ENCODE measurements around the gene CHRNA4. TPM values are rescaled to one million over a fixed set of nuclear protein-coding genes. Genes with fewer than 3 reads are reported as not detected.

Gene CHRNA4
- total RNA-seq, 1 donor from 2014 or later = 0.38 TPM

- peaks cover 96% of the 10 kb centered on the region for H3K27me3 ChIP-seq (ENCODE audit: low read depth)
- no peak for TF ChIP-seq CTCF (IDR thresholded peaks at IDR 0.05; ENCODE audit: borderline replicate concordance)
- intact Hi-C loops (cut with micrococcal nuclease) = no loop called here
These were observed 26.8 kb downstream of the CHRNA4 start for GRCh38 chr20:63334356-63334755.

GRCh38 chr20:63333241-63333836 lies 27.8 kb downstream of the CHRNA4 start:
- Histone ChIP-seq H3K36me3 (no peaks in the 10 kb centered on the region), H3K4me1 (no peaks in the 10 kb centered on the region), H3K9me3 (replicated peaks) (peaks cover 5% of the 10 kb centered on the region), H3K27me3 (ENCODE audit: low read depth) (peaks cover 92% of the 10 kb centered on the region), H3K27ac (replicated peaks) (no peak overlapping the region), H3K4me3 (no peak overlapping the region)
- intact Hi-C loops (cut with micrococcal nuclease) = no loop called here
- no peak for TF ChIP-seq CTCF (IDR thresholded peaks at IDR 0.05; ENCODE audit: borderline replicate concordance)
- peak; percentile 12 for DNase-seq

More at GRCh38 chr20:63334356-63334755, 26.8 kb downstream of the CHRNA4 start:
- Histone ChIP-seq H3K27ac (replicated peaks) (no peak overlapping the region), H3K36me3 (no peaks in the 10 kb centered on the region), H3K4me3 (no peak overlapping the region), H3K4me1 (no peaks in the 10 kb centered on the region), H3K9me3 (replicated peaks) (peaks cover 5% of the 10 kb centered on the region)
- DNase-seq = no peak

DNA sequence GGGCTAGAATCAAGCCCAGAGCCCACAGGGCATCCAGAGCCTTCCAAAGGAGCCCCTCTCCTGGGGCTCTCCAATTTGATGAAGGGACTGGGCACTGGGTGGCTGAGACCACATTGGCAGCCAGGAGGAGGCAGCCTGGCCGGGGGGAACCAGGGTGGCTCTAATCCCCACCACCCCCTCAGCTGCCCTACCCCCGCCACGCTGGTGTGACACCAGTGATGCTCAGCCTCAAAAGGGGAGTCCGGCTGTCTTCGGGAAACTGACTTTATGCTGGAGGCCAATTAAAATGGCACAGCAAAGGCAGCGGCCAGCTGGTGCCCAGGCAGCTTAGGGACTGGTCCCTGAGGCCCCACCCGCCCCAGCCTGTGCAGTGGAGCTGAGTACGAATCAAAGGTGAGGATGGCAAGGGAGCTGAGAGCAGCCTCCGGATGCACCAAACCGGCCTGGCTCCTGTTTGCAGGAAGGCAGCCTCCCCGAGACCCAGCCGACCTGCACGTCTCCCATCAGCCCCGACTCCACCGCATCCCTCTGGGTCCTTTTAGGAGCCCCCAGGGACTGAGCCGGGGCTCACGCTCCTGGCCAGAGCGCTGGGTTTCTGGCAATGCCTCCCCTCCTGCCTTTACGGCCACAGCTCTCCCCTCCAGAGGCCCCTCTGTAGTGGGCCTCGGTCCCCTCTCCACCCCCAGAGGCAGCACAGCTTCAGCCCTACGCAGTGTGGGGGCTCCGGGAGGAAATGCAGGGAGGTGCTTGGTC lies 28.5 kb downstream of the CHRNA4 start:
- TF ChIP-seq CTCF (IDR thresholded peaks at IDR 0.05; ENCODE audit: borderline replicate concordance) = no peak
- no peak overlapping the region for H3K27ac ChIP-seq (replicated peaks)
- intact Hi-C loops (cut with micrococcal nuclease) = no loop called here
- H3K9me3 ChIP-seq (replicated peaks) = peaks cover 5% of the 10 kb centered on the region
- H3K36me3 ChIP-seq = no peaks in the 10 kb centered on the region
- DNase-seq = no peak
- peaks cover 85% of the 10 kb centered on the region for H3K27me3 ChIP-seq (ENCODE audit: low read depth)
- H3K4me3 ChIP-seq = no peak overlapping the region
- no peaks in the 10 kb centered on the region for H3K4me1 ChIP-seq

DNA sequence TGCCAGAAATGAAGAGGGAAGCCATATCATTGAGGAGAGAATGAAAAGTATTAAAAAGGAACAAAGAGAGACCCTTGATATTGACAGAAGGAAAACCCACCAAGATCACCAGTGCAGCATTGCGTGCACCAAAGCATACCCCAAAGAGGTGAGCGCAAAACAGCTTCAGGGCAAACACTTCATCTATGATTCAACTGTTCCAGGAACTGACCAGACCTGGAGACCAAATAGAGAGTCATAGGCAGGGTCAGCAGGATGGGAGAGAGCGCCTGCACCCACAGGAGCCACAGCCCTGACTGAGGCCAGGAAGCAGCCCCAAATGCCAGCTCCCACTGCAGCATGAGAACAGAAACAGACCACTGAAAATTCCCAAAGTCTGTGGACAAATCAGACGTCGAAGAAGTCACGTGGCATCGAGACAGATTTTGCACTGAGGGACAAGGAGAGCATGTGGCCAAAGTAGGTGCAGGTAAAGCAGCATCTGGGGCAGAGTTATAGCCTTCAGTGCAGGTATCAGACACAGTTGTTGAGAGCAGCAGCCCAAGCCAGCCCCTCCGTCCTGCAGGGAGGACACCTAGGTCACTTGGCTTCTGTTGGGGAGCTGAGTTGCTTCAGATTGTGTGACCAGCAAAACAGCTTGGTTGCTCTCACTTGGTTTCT lies 29.3 kb downstream of the CHRNA4 start:
- peaks cover 77% of the 10 kb centered on the region for H3K27me3 ChIP-seq (ENCODE audit: low read depth)
- no peak overlapping the region for H3K4me3 ChIP-seq
- no peak for TF ChIP-seq CTCF (IDR thresholded peaks at IDR 0.05; ENCODE audit: borderline replicate concordance)
- DNase-seq = no peak
- intact Hi-C loops (cut with micrococcal nuclease) = no loop called here
- peaks cover 8% of the 10 kb centered on the region for H3K9me3 ChIP-seq (replicated peaks)
- H3K36me3 ChIP-seq = no peaks in the 10 kb centered on the region
- H3K27ac ChIP-seq (replicated peaks) = no peak overlapping the region
- H3K4me1 ChIP-seq = no peaks in the 10 kb centered on the region

- DNase-seq = peak; percentile 9
These were observed 30.2 kb downstream of the CHRNA4 start for GRCh38 chr20:63330940-63331339.

More at GRCh38 chr20:63330940-63331339, 30.2 kb downstream of the CHRNA4 start:
- no peaks in the 10 kb centered on the region for H3K36me3 ChIP-seq
- H3K4me3 ChIP-seq = no peak overlapping the region
- intact Hi-C loops (cut with micrococcal nuclease) = no loop called here
- TF ChIP-seq CTCF (IDR thresholded peaks at IDR 0.05; ENCODE audit: borderline replicate concordance) = no peak
- peaks cover 12% of the 10 kb centered on the region for H3K9me3 ChIP-seq (replicated peaks)
- H3K4me1 ChIP-seq = no peaks in the 10 kb centered on the region
- H3K27me3 ChIP-seq (ENCODE audit: low read depth) = peaks cover 68% of the 10 kb centered on the region
- no peak overlapping the region for H3K27ac ChIP-seq (replicated peaks)
